Neuronal stem cell (in vitro differentiated cells): ENCODE measurements around the gene MYLK3.

Experiments used
- DNase-seq: peaks from one replicate; pipeline ENCODE4 v3.0.0-alpha.2; 2013; ENCODE audit warnings: low spot score
- H2AFZ ChIP-seq: one replicate; pipeline ENCODE4 v1.6.1; 2013; ENCODE audit warnings: mild to moderate bottlenecking, low read length, inconsistent platforms
- H2AK5ac ChIP-seq: 2 replicates; pipeline ENCODE4 v1.6.1; 2013; ENCODE audit warnings: low read depth, mild to moderate bottlenecking, inconsistent platforms, low read length, moderate library complexity, mixed read lengths
- H2BK120ac ChIP-seq: 2 replicates; pipeline ENCODE4 v1.6.1; 2013; ENCODE audit warnings: low read depth, mild to moderate bottlenecking, inconsistent platforms, low read length, moderate library complexity, mixed read lengths
- H2BK12ac ChIP-seq: one replicate; pipeline ENCODE4 v1.6.1; 2013; ENCODE audit warnings: low read length, inconsistent platforms
- H2BK15ac ChIP-seq: 2 replicates; pipeline ENCODE4 v1.6.1; 2013; ENCODE audit warnings: mild to moderate bottlenecking, low read length, inconsistent platforms, mixed read lengths
- H2BK5ac ChIP-seq: one replicate; pipeline ENCODE4 v1.6.1; 2013; ENCODE audit warnings: inconsistent platforms, mild to moderate bottlenecking, low read length, moderate library complexity
- H3K14ac ChIP-seq: one replicate; pipeline ENCODE4 v1.6.1; 2013; ENCODE audit warnings: low read length, inconsistent platforms
- H3K18ac ChIP-seq: 2 replicates; pipeline ENCODE4 v1.6.1; 2013; ENCODE audit warnings: low read length, inconsistent platforms
- H3K23ac ChIP-seq: 2 replicates; pipeline ENCODE4 v1.6.1; 2013; ENCODE audit warnings: low read depth, mild to moderate bottlenecking, mixed read lengths, low read length, inconsistent platforms; ENCODE audit not compliant: poor library complexity
- H3K27ac ChIP-seq: replicated peaks from 3 replicates; pipeline ENCODE4 v1.5.1; 2013; ENCODE audit warnings: low read length, inconsistent platforms
- H3K27me3 ChIP-seq, 3 experiments: 2 replicates each; pipeline ENCODE4 v1.6.1; 2013; ENCODE audit warnings: low read length in 3 of 3, mild to moderate bottlenecking in 2 of 3, inconsistent platforms in 1 of 3, low read depth in 1 of 3, mixed read lengths in 1 of 3, moderate library complexity in 1 of 3; ENCODE audit not compliant: control insufficient read depth in 3 of 3, insufficient read depth in 3 of 3
- H3K36me3 ChIP-seq, 2 donors: replicated peaks in 1 of 2; 2 replicates each; pipeline ENCODE4 v1.6.1; 2013; ENCODE audit warnings: low read length in 2 of 2; ENCODE audit not compliant: control insufficient read depth in 2 of 2, insufficient read depth in 2 of 2
- H3K4ac ChIP-seq: 2 replicates; pipeline ENCODE4 v1.6.1; 2013; ENCODE audit warnings: inconsistent platforms, mild to moderate bottlenecking, low read length, moderate library complexity
- H3K4me1 ChIP-seq, 2 donors: 1 replicate in 1 of 2; 2 replicates in 1 of 2; pipeline ENCODE4 v1.6.1; 2013; ENCODE audit warnings: low read length in 2 of 2, low read depth in 1 of 2; ENCODE audit not compliant: control insufficient read depth in 2 of 2, insufficient read depth in 1 of 2
- H3K4me2 ChIP-seq: one replicate; pipeline ENCODE4 v1.6.1; 2013; ENCODE audit warnings: mild to moderate bottlenecking, low read length, inconsistent platforms; ENCODE audit not compliant: insufficient read depth, poor library complexity, severe bottlenecking
- H3K4me3 ChIP-seq, 2 donors: 2 replicates each; pipeline ENCODE4 v1.5.1; 2013; ENCODE audit warnings: low read length in 2 of 2, mild to moderate bottlenecking in 2 of 2, inconsistent platforms in 1 of 2, moderate library complexity in 1 of 2
- H3K79me1 ChIP-seq: one replicate; pipeline ENCODE4 v1.6.1; 2013; ENCODE audit warnings: low read depth, mild to moderate bottlenecking, inconsistent platforms, low read length, moderate library complexity
- H3K9ac ChIP-seq: one replicate; pipeline ENCODE4 v1.6.1; 2013; ENCODE audit warnings: mild to moderate bottlenecking, low read depth, low read length, inconsistent platforms; ENCODE audit not compliant: poor library complexity
- H3K9me3 ChIP-seq, 2 donors: replicated peaks in 1 of 2; 2 replicates each; pipeline versions ENCODE3 to v1.6.1; 2013; ENCODE audit warnings: low read length in 2 of 2, mild to moderate bottlenecking in 2 of 2, inconsistent platforms in 1 of 2, low read depth in 1 of 2, mixed read lengths in 1 of 2, moderate library complexity in 1 of 2; ENCODE audit not compliant: control insufficient read depth in 2 of 2, insufficient read depth in 1 of 2
- H4K8ac ChIP-seq: one replicate; pipeline ENCODE4 v1.6.1; 2013; ENCODE audit warnings: low read depth, mild to moderate bottlenecking, inconsistent platforms, low read length, moderate library complexity
- H4K91ac ChIP-seq: one replicate; pipeline ENCODE4 v1.6.1; 2013; ENCODE audit warnings: low read length, low read depth, mild to moderate bottlenecking, inconsistent platforms; ENCODE audit not compliant: poor library complexity
- WGBS, 2 donors: extraction: QIAGEN DNeasy Blood & Tissue Kit; methylation state at CpG; one replicate each; pipeline ENCODE4 v1.1.7; 2013; ENCODE audit warnings: missing lambda C conversion rate in 2 of 2, mixed read lengths in 1 of 2; ENCODE audit not compliant: insufficient read length in 2 of 2, insufficient replicate concordance in 1 of 2; ENCODE audit errors: extremely low coverage in 2 of 2; 5-methylcytosine and 5-hydroxymethylcytosine counted together

The MYLK3 gene

DNA sequence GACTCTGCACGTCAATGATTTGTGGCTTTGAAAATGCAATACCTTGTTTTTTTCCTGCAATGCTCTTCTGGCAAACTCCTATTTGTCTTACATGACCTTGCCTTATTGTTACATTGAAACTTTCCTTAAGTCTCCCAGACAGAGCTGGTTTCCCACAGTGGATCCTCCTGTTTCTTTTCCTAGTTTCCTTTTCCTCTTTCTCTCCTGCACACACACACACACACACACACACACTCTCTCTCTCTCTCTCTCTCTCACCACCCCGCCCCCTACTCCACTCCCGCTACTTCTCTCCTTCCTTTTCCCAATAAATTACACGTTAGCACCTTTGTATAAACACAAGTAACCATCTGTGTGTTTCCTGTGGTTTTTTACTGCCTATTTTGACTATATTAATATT, 56.4 kb downstream of the MYLK3 start:
- H2BK15ac ChIP-seq = no peak overlapping the region
- no peaks in the 10 kb centered on the region for H3K27me3 ChIP-seq
- peaks cover 11 to 23% of the 10 kb centered on the region in 2 donors for H3K4me1 ChIP-seq
- no peak overlapping the region for H3K14ac ChIP-seq
- WGBS, 2 donors = 100% methylated on average over 3 of the region's 4 CpGs; no CpG with 5 or more reads in 1 of the 2 donors
- no peak overlapping the region for H3K4ac ChIP-seq
- no peak overlapping the region for H3K4me2 ChIP-seq
- no peaks in the 10 kb centered on the region for H3K9me3 ChIP-seq
- H3K36me3 ChIP-seq = peaks cover 17 to 53% of the 10 kb centered on the region in 2 donors
- no peak overlapping the region for H4K91ac ChIP-seq
- no peak overlapping the region for H2BK5ac ChIP-seq
- no peak overlapping the region for H2BK120ac ChIP-seq
- H4K8ac ChIP-seq = no peak overlapping the region
- no peak overlapping the region for H3K9ac ChIP-seq
- no peak for DNase-seq
- peaks cover 6% of the 10 kb centered on the region for H3K79me1 ChIP-seq
- no peak overlapping the region for H3K18ac ChIP-seq
- no peak overlapping the region for H3K23ac ChIP-seq
- no peak overlapping the region for H2BK12ac ChIP-seq
- H3K4me3 ChIP-seq = peak overlapping the region in 1 of 2 donors; percentile 75
- H3K27ac ChIP-seq = no peak overlapping the region
- no peak overlapping the region for H2AK5ac ChIP-seq
- no peak overlapping the region for H2AFZ ChIP-seq

DNA sequence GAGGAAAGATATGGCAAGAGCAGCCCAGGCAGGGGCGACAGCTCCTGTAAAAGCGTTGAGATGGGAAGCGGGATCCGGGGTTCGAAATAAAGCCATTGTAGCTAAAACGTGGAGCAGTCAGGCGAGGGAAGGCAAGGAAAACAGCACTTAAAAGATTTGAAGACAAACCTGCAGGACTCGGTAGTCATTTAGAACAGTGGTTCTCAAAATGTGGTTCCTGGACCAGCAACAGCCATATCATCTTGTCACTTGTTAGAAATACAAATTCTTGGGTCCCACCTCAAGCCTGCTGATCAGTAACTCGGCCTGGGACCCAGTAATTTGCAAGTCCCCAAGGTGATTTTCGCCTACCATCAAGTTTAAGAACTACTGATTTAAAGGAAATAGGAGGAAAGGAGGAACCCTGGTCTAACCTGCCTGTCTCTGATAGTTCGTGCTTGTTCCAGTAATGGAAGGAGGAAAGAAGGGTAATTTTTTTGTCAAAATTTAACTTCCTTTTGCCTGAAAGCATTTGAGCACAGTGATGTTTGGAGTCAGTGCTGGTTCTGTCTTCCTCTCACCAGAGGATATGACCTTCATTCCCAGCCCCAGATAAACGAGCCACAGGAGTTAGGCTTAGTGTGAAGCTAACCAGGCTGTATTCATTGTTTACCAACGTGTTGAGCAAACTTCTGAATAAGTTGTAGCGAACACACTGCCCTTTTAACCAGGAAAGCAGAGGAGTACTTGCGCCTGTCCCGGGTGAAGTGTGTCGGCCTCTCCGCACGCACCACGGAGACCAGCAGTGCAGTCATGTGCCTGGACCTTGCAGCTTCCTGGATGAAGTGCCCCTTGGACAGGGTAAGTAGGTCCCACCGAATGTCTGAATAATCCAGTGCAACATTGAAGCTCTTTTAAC, 57.6 kb downstream of the MYLK3 start:
- Histone ChIP-seq H3K9me3 (no peaks in the 10 kb centered on the region), H3K79me1 (peaks cover 6% of the 10 kb centered on the region), H3K27ac (peak overlapping the region; percentile 79), H4K91ac (no peak overlapping the region), H2BK12ac (no peak overlapping the region), H2BK120ac (no peak overlapping the region), H3K14ac (no peak overlapping the region), H2BK5ac (peak overlapping the region; percentile 2), H3K4ac (no peak overlapping the region), H3K9ac (peak overlapping the region; percentile 94), H4K8ac (no peak overlapping the region), H2AK5ac (no peak overlapping the region), H3K18ac (no peak overlapping the region), H2AFZ (peak overlapping the region; percentile 94), H3K4me1 (peaks cover 11 to 23% of the 10 kb centered on the region in 2 donors), H2BK15ac (no peak overlapping the region), H3K36me3 (peaks cover 12 to 41% of the 10 kb centered on the region in 2 donors), H3K27me3 (no peaks in the 10 kb centered on the region), H3K4me2 (peak overlapping the region; percentile 80), H3K23ac (no peak overlapping the region), H3K4me3 (peak overlapping the region; percentile 75 to 97)
- DNase-seq = no peak
- WGBS, 2 donors = no CpG with 5 or more reads among the region's 21 CpGs

DNA sequence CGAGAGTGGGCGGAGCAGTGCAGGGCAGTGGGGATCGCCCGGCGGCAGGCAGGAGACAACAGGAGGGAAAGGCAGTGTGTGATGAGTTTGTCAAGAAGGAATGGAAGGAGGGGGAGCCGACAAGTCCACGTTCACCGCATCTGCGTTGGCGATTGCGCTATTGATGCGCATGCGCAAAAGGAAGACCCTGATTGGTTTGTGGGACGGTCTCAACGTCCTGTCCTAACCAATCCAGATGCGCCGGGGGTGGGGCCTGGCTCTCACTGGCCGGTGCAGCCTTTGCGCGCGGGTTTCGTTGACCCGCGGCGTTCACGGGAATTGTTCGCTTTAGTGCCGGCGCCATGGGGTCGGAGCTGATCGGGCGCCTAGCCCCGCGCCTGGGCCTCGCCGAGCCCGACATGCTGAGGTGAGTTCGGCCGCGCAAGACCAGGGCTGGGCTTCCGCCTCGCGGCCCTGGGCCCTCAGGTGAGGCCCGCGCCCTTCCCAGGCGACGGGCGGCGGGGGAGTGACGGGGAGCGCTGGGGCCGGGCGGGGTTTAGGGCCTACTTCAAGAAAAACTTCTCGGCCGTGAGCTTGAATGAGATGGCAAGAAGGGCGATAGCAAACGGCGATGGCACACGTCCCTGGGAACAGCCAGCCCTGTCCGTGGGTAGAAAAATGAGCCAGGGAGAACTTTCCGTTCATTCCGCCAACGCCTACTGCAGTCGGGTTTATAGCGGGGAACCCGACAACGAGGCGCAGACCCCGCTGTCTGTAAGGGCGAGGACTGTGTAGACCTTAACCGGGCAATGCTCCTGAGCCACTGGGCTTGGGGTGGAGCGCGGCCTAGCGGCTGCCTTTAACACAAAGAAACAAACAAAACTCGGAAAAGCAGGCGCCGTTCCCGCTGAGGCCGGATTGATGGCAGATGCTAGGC, 58.5 kb downstream of the MYLK3 start, which contains the start of gene ORC6:
Gene ORC6, plus strand, starts transcription at position 295 of the 916 bp plus-strand sequence. Its CDS starts 47 bp downstream, at position 342.
- H3K14ac ChIP-seq = peak within 1 kb of the TSS; percentile 99
- peak within 1 kb of the TSS; percentile 94 for H2AFZ ChIP-seq
- H2BK5ac ChIP-seq = peak within 1 kb of the TSS; percentile 61
- peak within 1 kb of the TSS; percentile 96 for H3K23ac ChIP-seq
- H3K27me3 ChIP-seq = no peaks in the 10 kb centered on the region
- peak within 1 kb of the TSS; percentile 86 for H3K4me2 ChIP-seq
- no peak within 1 kb of the TSS for H4K8ac ChIP-seq
- H3K27ac ChIP-seq = peak within 1 kb of the TSS; percentile 98
- H2BK15ac ChIP-seq = peak within 1 kb of the TSS; percentile 87
- H4K91ac ChIP-seq = no peak within 1 kb of the TSS
- peak within 1 kb of the TSS; percentile 98 for H2BK12ac ChIP-seq
- peak within 1 kb of the TSS; percentile 75 for H2BK120ac ChIP-seq
- peak within 1 kb of the TSS; percentile 75 to 97 for H3K4me3 ChIP-seq
- H3K36me3 ChIP-seq = peaks cover 11 to 32% of the 10 kb centered on the region in 2 donors
- peak; percentile 97 for DNase-seq
- H3K18ac ChIP-seq = peak within 1 kb of the TSS; percentile 100
- peaks cover 6% of the 10 kb centered on the region for H3K79me1 ChIP-seq
- H3K4ac ChIP-seq = no peak within 1 kb of the TSS
- H3K9me3 ChIP-seq = no peaks in the 10 kb centered on the region
- no CpG with 5 or more reads among the region's 79 CpGs for WGBS, 2 donors
- peaks cover 11 to 23% of the 10 kb centered on the region in 2 donors for H3K4me1 ChIP-seq
- H2AK5ac ChIP-seq = no peak within 1 kb of the TSS
- H3K9ac ChIP-seq = peak within 1 kb of the TSS; percentile 99
